ENCODE results near the gene PTPRN2.

DNA sequence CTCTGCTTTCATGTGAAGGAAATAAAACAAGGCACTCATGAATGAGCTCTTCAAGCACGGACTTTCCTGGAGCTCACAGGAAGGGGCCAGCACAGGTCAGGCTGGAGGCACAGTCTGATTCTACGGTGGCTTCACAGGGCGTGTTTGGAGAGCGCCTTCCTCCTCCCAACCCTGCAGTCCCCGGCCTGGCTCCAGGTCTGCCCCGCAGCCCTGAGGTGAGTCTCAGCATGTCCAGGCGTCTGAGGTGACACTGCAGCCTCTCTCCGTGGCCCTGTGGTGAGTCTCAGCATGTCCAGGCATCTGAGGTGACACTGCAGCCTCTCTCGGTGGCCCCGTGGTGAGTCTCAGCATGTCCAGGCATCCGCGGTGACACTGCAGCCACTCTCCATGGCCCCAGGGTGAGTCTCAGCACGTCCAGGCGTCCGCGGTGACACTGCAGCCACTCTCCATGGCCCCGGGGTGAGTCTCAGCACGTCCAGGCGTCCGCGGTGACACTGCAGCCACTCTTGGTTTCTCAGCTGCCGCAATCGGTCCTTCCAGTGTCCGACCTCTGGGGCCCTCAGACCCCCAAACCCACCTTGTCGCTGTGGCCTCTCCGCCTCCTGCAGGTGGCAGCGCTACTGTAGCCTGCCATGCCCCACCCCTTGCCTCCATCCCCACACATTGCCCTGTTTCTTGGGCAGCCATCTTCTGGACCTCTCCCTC lies 869.2 kb downstream of the PTPRN2 start:
- TF ChIP-seq GATA2 (IDR thresholded peaks at IDR 0.05; ENCODE audit: low read depth, low read length) (no peak), GATA3 (IDR thresholded peaks at IDR 0.05; ENCODE audit: low read depth, low read length) (no peak)

Data from SH-SY5Y (cell line).